ENCODE results near the gene FRMD4A.

Gene FRMD4A

DNA sequence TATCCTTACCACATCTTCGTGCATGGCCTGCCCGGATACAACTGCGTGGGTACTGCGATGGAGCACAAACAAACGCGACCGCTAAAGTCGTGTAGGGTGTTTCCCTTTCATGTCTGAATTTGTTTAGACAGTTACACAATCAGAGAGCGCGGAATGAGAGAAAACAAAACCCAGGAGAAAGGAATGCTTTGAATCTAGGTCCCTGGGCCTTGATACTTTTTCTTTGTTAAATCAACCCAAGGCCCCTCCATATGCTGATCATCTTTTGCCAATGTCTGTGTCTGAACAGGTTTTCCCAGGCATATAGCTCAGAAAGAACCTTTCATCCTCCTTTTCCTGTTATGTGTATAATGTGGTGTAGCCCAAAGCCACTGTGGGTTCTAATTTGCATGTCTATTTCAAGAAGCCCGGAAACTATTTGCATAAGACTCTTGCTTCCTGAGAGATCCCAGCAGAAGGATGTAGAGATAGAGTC, 145.8 kb downstream of the FRMD4A start:
- DNase-seq = peak; percentile 29

DNA sequence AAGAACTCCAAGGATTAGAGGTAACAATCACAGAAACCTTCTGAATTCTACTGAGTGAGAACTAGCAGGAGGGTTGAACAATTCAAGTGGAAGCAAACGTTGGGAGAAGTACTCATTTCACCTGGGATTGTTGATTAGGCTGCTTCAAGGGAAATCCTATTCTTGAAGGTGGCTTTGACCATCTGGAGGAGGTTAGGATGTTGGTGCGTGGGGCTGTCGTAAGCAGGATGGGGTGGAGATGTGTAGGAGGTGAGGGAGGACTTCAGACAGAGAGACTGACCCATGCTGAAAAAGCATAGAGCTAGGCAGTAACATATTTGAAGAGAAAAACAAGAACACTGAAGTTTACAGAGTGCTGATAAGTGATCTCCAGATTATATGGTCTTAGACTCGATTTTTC, 147.9 kb downstream of the FRMD4A start:
- DNase-seq = no peak

DNA sequence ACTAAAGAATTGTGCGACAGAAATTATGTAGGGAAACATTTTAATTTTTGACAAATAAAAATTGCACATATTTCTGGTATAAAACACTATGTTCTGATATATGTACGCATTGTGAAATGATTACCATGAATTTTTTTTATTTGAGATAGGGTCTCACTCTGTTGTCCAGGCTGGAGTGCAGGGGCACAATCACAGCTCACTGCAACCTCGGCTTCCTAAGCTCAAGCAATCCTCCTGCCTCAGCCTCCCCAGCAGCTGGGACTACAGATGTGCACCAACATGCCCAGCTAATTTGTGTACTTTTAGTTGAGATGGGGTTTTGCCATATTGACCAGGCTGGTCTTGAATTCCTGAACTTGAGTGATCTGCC, 149.2 kb downstream of the FRMD4A start:
- DNase-seq = no peak

DNA sequence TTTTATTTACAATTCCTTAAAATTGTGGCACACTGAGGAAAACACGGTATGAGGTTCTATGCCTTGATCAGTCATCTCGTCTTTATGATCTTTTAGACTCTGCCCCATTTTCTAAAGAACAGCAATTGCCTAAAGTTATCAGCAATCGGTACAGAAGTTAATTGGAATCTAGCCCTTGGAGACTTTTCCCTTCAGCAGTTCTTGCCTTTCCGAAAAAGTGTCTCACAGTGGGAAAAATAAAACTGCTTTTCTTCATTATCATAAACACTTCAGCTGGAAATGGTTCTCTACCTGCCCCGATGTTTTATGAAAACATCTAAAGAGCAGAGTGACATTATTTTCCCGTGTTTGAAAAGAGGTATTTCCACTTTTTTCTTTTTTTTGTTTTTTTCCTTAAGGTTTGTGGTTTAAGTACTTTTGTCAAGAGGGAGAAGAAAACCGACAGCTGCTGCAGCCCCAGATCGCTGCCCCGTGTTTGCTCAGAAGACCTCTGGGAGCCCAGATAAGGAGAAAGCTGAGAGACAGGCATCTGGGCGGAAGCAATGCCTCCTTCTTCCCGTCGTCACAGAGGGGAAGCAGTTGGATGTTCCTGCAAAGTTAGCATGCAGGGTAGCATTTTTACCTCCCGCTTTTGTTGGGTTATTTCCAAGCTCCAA, 149.7 kb downstream of the FRMD4A start:
- DNase-seq = no peak

DNA sequence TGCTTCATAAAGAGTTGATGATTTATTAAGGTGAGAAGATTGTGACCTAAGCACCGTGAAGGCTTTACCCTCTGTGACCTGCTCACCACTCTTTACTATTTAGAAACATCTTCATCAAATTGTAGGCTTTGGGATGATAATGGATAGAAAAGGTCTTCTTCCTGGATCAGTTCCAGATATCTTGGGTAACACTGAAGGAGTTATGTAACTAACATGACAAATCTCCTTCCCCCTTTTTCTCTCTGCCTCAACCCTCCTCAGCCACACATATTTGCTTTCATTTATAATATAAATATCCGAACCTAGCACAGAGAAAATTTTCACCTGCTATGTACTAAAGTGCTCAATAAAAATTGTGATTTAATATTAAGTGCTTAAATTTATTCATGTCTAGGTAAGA, 151.5 kb downstream of the FRMD4A start:
- no peak for DNase-seq

DNA sequence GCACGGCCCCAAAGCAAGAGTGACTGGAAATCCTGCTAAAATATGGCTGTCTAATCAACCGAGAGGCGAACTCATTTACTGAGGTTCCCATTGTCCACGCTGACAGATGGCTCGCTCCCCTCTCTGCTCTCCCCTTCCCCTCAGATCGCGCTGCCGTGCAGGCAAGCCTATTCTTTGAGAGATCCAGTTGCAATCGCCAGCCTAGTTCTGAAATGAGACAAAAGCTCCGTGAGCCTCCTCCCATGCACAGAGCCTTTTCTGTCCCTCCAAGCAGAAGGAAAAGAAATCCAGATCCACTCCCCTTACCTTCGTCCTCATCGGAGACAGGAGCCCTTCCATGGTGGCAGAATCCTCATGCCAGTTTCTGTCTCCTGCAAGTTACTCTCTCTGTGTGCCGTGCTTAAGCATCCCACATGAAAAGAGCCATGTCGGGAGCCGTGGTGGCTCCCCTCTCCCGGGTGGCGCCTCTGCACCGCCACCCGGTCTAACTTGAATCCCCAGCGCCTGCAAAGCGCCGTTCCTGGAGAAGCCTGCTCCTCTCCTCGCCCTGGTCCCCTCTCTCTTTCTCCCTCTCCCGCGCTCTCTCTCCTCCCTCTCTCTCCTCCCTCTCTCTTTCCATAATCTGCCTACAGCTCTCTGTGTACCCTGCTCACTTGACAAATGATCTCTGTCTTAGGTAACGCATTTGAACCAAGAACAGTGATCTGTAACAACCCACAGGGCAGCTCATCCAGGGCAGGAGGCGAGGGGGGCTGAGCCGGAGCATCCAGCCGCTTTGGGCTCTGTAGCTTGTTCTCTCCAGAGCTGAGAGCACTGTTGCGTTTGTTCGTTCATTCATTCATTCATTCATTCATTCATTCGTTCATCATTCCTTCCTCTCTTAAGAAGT, 156.8 kb downstream of the FRMD4A start:
- peak; percentile 2 for DNase-seq

DNA sequence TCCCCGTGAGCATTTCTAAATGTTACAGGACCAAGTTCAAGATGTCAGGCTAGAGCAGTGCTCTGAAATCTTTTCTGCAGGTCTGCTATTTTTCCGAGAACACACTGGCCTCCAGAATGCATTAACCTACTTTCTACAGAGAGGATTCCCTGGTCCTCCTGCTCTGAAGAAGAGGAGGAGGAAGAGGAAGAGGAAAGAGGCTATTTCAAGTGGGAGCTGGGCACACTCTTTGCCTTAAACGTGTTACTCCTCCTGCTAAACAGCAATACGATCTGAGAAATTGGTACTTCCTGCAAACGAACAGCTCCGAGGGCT, 157.4 kb downstream of the FRMD4A start:
- DNase-seq = no peak

DNA sequence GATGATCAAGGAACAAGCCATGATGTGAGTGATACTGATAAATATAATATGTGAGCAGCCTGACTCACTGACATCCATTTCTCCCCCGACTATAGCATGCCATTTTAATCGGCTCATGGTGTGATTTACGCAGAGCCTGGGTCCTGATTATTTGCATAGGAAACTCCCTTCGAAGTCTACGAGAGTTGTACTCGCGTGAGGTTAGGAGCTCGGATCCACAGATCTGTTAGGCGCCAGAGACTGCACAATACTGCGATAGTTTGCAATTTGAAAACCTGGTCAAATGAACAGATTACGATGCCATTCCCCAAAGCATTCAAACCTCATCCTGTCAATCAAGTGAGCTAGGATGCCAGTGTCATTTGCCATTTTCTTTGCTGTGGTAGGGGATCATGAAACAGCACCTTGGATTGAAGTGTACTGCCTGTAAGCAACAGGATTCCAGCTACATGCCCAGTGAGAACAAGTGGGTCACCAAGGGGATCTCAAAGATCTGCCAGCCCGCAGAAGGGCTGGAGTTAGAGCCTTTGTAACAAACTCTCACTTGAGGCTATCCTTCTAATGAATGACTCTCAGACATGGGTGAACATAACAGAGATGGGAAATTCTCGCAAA, 158.3 kb downstream of the FRMD4A start:
- no peak for DNase-seq

DNA sequence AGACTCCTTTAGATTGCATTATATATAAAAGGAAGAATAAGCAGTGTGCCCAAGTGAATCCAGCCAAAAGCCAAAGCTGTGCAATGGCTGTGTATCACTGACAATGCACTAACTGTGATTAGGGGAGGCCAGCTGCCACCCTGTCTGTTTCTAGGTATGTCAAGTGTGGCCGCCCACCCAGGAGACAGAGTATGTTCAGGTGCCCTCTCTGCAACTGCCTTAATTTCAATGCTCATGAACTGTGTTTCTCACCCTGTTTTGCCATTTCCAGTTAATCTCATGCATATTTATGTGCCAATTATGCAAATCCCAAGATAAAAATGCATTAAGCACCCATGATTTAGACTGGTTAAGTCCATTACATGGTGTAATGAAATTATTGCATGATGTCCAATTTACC, 159.4 kb downstream of the FRMD4A start:
- DNase-seq = no peak

DNA sequence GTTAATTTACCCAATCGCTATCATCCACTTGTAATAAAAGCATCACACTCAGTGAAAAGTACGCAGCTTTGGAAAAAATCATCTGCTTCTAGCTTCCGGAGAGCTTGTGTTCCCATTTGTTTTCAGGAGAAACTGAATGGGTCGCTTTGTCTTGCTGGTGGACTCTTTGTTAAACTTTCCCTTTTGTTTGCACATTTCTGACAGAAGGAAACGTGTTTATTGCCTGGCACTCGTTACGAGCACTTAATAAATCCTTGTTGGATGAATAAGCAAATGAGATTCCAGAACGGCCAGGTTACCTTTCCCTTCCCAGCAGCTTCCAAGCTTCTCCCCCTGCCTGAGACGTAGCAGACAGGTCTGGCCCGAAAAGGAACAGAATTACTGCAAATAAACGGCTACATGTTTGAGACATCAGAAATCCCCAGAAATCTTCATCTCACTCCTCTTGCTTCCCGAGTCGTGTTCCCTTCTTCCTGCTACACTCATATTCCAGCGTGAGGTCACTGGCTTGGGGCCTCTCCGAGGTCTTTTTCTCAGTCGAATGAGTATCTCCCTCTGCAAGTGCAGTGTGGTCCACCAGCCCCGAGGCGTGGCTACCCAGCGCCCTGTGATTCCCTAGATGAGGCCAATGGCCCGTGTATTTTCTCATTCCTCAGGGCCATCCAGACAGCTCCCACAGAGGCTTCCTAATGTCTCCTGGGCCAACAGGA, 167.2 kb downstream of the FRMD4A start:
- DNase-seq = no peak

DNA sequence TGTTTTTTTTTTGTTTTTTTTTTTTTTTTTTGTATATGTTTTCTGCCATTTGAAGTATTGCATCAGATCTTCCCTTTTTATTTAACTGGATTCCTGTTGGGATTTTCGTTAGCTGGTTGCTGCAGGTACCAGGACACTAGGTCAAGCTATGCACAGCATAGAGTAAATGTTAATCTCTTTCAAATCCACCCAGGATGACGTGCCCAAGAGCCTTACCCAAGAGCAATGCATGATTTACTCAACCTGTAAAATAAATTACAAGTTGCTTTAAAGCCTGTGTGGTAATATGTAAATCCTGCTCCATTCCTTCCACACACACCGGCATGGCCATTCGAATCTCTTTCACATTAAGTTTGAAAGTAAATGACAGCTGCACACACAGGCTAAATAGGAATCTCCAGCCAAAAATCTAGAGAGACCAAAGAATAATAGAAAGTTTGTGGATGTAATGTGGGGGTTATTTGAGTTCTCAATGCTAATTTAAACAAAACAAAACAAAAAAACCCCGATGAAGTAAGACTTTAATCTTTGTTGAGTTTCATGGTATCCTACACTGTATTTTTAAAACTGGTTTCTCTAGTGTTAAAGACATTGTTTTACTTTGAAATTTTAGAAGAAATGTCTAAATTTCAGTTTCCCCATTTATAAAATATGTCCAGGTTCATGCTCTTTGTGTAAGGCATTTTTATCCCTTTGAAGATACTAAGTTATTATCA, 167.9 kb downstream of the FRMD4A start:
- no peak for DNase-seq

DNA sequence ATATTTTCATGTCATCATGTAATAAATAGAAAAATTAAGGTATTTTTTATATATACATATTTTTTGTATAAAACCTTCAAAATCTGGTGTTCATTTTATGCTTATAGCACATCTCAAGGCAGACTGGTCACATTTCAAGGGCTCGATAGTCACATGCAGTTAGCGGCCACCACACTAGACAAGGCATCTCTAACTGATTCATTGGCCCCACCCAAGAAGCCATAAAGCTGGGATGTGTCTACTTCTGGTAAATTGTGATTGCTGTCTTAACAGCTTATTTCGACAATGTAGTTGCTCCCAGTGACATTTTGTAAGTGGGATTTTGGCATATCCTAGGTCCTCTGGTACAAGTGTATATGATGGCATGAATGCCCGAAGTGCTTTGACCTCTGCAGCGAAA, 168.7 kb downstream of the FRMD4A start:
- DNase-seq = no peak

DNA sequence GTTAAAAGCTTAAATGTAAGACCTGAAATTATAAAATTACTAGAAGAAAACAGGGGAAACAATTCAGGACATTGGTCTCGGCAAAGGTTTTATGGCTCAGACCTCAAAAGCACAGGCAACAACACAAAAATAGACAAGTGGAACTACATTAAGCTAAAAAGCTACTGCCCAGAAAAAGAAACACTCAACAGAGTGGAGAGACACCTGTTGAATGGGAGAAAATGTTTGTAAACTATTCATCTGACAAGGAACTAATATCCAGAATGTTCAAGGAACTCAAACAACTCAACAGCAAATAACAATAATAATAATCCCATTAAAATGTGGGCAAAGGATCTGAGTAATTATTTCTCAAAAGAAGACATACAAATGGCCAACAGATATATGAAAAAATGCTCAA, 170.4 kb downstream of the FRMD4A start:
- DNase-seq = no peak

DNA sequence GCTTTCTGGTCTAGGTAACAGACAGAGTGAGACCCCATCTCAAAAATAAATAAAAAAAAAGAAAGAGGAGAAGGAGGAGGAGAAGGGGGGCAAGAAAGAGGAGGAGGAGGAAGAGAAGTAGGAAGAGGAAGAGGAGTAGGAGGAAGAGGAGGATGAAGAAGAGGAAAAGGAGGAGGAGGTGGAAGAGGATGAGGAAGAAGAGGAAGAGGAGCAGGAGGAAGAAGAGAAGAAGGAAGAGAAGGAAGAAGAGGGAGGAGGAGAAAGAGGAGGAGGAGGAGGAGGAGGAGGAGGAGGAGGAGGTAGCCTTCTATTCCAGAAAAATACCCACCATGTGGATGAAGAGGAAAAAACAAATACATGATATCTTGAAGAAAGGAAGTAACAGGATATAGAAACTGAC, 172.1 kb downstream of the FRMD4A start:
- no peak for DNase-seq

DNA sequence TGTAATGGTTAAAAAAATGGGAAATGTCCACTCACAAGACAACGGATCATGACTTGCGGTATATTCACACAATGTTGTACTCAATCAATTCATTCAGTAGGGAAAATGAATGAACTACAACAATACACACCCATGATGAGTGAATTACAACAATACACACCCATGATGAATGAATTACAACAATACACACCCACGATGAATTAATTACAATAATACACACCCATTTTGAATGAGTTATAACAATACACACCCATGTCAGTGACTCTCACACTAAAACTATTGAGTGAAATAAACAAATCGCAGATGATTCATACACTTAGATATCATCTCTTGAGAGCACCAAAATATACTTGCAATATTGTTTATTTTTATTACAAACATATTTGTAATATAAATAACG, 174.6 kb downstream of the FRMD4A start:
- DNase-seq = no peak

DNA sequence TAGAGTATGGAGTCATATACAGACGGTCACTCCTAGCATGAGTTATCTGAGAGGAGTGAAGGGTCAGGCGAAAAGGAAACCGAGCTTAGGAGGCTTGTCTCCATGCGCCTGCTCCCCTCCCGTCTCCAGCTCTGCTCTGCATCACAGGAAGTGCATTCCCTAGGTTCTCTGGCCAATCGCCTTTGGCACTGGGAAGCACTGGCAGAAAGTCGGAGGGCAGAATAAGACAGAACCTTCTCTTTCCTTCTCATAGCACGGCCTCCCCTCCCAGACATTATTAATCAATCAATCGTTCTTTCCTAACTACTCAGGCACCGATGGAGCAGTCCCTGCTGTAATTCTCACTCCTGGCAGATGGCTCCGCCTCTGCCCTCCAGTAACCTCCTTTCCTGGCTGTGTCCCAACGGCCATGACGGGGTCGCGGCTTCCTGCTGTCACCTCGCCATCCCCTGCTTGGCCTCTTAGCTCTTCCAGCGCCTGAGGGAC, 177.1 kb downstream of the FRMD4A start:
- DNase-seq = no peak

DNA sequence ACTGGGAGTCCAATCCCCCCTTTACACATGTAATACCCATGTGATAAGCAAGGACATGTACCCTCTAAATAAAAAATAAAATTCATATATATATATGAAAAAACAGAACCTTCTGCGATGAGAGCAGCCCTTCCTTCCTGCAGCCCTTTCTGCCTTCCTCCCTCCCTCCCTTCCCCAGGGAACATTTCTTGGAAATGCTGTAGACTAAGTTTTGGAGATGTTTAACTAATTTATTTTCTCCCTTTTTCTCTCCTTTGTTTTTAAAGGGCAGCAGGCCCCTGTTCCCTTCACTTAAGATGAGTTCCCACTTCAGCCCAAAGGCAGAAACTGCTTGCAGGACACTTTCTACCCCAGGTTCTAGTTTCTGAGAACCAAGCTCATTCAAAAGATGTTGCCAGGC, 179.2 kb downstream of the FRMD4A start:
- no peak for DNase-seq

DNA sequence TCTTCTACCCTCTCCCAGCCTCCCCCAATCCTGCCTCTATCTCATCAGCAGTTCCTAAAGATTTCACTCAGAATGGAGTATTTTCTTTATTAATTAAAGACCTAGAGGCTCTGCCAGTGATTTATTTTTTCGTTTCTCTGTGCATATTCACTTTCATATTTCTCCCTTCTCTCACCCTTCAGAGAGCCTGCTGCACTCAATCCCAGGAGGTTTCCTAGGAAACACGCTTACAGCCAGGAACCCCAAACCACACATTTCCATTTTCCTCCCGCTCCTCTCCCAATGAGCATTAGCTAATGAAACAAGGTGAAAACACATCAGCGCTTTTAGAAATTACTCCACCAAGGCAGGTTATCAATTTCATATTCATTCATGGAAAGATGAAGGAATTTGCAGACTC, 180.2 kb downstream of the FRMD4A start:
- DNase-seq = no peak

DNA sequence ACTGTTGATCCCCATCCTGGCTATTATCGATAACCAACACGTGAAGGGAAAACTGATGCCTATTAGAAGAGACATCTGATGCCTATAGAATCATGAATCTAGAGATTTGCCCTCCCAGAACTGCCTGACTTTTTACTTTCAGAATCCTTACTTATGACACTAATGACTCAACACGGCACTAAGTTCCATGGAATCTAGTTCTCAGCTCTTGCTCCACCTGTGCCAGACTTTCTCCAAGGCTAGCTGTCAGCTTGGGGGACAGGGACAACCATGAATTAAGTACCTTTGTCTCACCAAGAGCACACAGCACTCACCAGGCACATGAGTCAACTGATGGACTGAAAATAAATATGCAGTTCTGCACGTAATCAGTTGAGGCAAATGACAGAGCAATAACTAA, 184.2 kb downstream of the FRMD4A start:
- DNase-seq = no peak

DNA sequence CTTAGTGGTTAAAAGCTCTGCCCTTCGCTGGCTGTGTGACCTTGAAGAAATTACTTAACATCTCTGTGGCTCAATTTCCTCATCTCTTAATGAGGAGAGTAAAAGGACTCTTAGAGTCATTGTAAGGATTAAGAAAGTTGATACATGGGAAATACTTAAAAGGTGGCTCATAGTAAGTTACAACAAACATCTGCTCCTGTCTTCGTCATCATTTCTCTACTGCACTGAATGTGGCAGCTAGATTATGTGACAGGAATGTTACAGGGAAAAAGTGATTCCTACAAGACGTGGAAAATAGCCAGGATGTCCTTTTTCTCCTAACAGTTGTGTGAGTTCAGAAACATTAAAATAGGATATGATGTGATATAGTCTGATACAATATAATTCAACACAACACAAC, 184.7 kb downstream of the FRMD4A start:
- no peak for DNase-seq

DNA sequence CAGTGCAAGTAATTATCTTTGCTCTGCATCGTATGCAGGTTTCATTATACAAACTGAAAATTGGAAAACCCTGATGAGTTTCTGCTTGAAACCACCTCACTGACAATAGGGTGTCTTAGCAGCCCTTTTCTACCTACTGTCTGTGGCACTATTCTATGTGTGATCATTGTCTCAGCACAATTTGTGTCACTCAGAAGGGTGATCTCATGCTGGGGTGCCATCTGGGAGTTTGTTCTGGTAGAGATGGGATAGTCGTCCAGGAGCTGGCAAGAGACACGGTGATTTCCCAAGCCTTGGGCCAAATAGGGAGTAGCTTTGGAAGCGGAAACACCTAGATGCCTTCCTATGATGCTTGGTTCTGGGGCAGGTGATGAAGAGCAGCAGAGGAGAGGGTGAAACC, 186.3 kb downstream of the FRMD4A start:
- DNase-seq = no peak

DNA sequence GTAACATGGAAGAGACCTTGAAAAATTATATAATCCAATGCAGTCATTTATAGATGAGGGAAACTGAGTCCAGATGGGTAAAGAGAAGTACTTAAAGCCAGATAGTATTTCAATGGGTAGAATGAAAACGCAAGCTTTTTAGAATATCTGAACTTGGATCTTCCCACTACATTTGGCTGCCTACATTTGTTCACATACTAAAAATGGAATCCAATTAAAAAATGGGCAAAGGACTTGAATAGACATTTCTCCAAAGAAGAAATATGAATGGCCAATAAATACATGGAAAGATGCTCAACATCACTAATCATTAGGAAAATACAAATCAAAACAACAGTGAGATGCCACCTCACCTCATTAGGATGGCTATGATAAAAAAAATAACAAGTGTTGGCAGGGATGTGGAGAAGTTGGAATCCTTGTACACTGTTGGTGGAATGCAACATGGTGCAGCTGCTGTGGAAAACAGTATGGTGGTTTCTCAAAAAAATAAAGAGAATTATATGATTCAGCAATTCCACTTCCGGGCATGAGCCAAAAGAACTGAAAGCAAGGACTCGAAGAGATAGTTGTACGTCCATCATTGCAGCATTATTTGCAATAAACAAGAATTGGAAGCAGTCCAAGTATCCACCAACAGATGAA, 188.0 kb downstream of the FRMD4A start:
- DNase-seq = no peak

Data from stimulated activated CD4-positive, alpha-beta T cell treated with anti-CD3 and anti-CD28 coated beads, Interleukin-4, amount 100 ng/mL, for 1 hour (primary cell).